A673 (cell line): ENCODE measurements around the gene C1orf167.

Source experiments
- EZH2 ChIP-seq: fragments of 200-600 bp; sonication (generic); IDR thresholded peaks from 2 replicates; pipeline ENCODE4 v1.6.1; 2017; ENCODE audit warnings: borderline replicate concordance, low read depth, mild to moderate bottlenecking, mixed read lengths, antibody characterized with exemption, low read length; ENCODE audit not compliant: poor library complexity, severe bottlenecking
- TF ChIP-seq, protein P1 (sequence below): fragments of 300-800, 200-600 bp; sonication (generic); conservative IDR thresholded peaks from 2 replicates; pipeline ENCODE4 v1.5.1; 2017; ENCODE audit warnings: low read depth, mild to moderate bottlenecking, antibody characterized with exemption, low read length, moderate library complexity, mixed read lengths

- TF ChIP-seq, protein P1, sequence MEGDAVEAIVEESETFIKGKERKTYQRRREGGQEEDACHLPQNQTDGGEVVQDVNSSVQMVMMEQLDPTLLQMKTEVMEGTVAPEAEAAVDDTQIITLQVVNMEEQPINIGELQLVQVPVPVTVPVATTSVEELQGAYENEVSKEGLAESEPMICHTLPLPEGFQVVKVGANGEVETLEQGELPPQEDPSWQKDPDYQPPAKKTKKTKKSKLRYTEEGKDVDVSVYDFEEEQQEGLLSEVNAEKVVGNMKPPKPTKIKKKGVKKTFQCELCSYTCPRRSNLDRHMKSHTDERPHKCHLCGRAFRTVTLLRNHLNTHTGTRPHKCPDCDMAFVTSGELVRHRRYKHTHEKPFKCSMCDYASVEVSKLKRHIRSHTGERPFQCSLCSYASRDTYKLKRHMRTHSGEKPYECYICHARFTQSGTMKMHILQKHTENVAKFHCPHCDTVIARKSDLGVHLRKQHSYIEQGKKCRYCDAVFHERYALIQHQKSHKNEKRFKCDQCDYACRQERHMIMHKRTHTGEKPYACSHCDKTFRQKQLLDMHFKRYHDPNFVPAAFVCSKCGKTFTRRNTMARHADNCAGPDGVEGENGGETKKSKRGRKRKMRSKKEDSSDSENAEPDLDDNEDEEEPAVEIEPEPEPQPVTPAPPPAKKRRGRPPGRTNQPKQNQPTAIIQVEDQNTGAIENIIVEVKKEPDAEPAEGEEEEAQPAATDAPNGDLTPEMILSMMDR, result no peak
- TF ChIP-seq EZH2, result no peak
Observed at GRCh38 chr1:11792106-11792505, 30.1 kb downstream of the C1orf167 start.
